ENCODE data around the gene MPP4. TPM values are rescaled to one million over a fixed set of nuclear protein-coding genes. Genes with fewer than 3 reads are reported as not detected.

The MPP4 gene
- polyA plus RNA-seq, 4 donors, result 0.04 to 0.09 TPM; not detected in 2

DNA sequence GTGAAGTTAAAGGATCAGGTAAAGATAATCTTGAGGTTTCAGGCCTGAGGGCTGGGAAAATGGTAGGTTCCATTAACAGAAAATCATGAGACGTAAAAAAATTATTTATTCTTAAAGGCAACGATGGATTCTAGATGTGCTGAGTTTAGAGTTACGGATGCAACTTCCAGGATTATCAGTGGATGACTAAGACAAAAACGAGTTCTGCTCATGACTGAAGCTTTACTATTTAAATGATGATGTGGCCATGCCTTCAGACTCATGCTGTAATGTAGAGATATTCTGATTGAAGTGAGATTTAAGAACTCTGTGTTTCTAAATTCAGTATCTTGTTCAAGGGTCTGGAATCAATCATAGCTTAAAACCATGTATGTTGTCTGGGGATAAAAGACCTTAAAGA lies 60.1 kb downstream of the MPP4 start:
- WGBS, 3 donors, result 77 to 88% (median 80%) methylated on average over 4 of the region's 4 CpGs
- peaks cover 0 to 5% (median 0%) of the 10 kb centered on the region in 3 donors for H3K36me3 ChIP-seq (ENCODE audit: control insufficient read depth in 3 of 3, insufficient read depth in 2 of 3, low read depth in 1 of 3, low read length in 3 of 3)
- no peak for FAIRE-seq

DNA sequence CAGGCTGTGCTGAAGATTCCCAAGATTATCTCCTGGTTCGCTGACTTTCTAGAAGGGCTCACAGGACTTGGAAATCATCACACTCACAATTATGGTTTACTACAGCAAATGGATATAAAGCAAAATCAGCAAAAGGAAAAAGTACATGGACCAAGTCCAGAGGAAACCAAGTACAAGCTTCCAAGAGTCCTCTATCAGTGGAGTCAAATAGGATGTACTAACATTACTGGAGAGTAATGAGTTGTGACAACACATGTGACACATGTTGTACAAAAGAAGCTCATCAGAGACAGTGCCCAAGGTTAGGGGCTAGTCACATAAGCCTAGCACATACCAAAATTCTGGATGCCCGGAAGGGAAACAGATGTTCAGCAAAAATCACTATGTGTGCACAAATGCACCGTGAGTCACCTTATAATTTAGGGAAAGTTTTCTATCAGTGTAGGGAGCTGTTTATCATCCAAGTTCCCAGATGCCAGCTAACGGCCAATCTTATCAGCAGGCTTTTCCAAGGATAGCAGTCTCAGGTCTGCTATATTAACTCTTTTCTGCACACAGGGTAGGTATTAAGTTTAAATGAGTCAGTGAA lies 64.7 kb downstream of the MPP4 start:
- FAIRE-seq (no peak), DNase-seq (no peak)
- WGBS, 3 donors, result 74 to 85% (median 83%) methylated on average over 4 of the region's 4 CpGs
- no peak overlapping the region for H3K4me3 ChIP-seq (ENCODE audit: low read depth in 1 of 3, low read length in 3 of 3)
- H3K4me1 ChIP-seq (ENCODE audit: control insufficient read depth in 3 of 3, insufficient read depth in 2 of 3, low read depth in 1 of 3, low read length in 2 of 3), result no peaks in the 10 kb centered on the region
- H3K9me3 ChIP-seq (ENCODE audit: control insufficient read depth in 2 of 2, insufficient read depth in 1 of 2, low read depth in 1 of 2, low read length in 1 of 2), result no peaks in the 10 kb centered on the region
- H3K27me3 ChIP-seq (ENCODE audit: control insufficient read depth in 3 of 3, insufficient read depth in 3 of 3, low read length in 3 of 3), result no peaks in the 10 kb centered on the region
- H3K36me3 ChIP-seq (ENCODE audit: control insufficient read depth in 3 of 3, insufficient read depth in 2 of 3, low read depth in 1 of 3, low read length in 3 of 3), result peaks cover 0 to 5% (median 2%) of the 10 kb centered on the region in 3 donors
- no peak overlapping the region for H3K27ac ChIP-seq (ENCODE audit: low read depth in 1 of 3, low read length in 2 of 3)

More for the DNA sequence above, 60.1 kb downstream of the MPP4 start:
- Histone ChIP-seq H3K4me1 (ENCODE audit: control insufficient read depth in 3 of 3, insufficient read depth in 2 of 3, low read depth in 1 of 3, low read length in 2 of 3) (no peaks in the 10 kb centered on the region), H3K27ac (ENCODE audit: low read depth in 1 of 3, low read length in 2 of 3) (no peak overlapping the region), H3K4me3 (ENCODE audit: low read depth in 1 of 3, low read length in 3 of 3) (no peak overlapping the region), H3K9me3 (ENCODE audit: control insufficient read depth in 2 of 2, insufficient read depth in 1 of 2, low read depth in 1 of 2, low read length in 1 of 2) (no peaks in the 10 kb centered on the region), H3K27me3 (ENCODE audit: control insufficient read depth in 3 of 3, insufficient read depth in 3 of 3, low read length in 3 of 3) (no peaks in the 10 kb centered on the region)
- DNase-seq, result no peak

- no peak overlapping the region for H3K4me3 ChIP-seq (ENCODE audit: low read depth in 1 of 3, low read length in 3 of 3)
- WGBS, 3 donors, result 93 to 99% (median 96%) methylated on average over 8 of the region's 8 CpGs
- peaks cover 0 to 3% (median 2%) of the 10 kb centered on the region in 3 donors for H3K36me3 ChIP-seq (ENCODE audit: control insufficient read depth in 3 of 3, insufficient read depth in 2 of 3, low read depth in 1 of 3, low read length in 3 of 3)
- no peaks in the 10 kb centered on the region for H3K9me3 ChIP-seq (ENCODE audit: control insufficient read depth in 2 of 2, insufficient read depth in 1 of 2, low read depth in 1 of 2, low read length in 1 of 2)
- FAIRE-seq (no peak), DNase-seq (no peak)
- no peaks in the 10 kb centered on the region for H3K4me1 ChIP-seq (ENCODE audit: control insufficient read depth in 3 of 3, insufficient read depth in 2 of 3, low read depth in 1 of 3, low read length in 2 of 3)
- no peak overlapping the region for H3K27ac ChIP-seq (ENCODE audit: low read depth in 1 of 3, low read length in 2 of 3)
- H3K27me3 ChIP-seq (ENCODE audit: control insufficient read depth in 3 of 3, insufficient read depth in 3 of 3, low read length in 3 of 3), result no peaks in the 10 kb centered on the region
Measured at GRCh38 chr2:201631041-201631440, 67.4 kb downstream of the MPP4 start.

DNA sequence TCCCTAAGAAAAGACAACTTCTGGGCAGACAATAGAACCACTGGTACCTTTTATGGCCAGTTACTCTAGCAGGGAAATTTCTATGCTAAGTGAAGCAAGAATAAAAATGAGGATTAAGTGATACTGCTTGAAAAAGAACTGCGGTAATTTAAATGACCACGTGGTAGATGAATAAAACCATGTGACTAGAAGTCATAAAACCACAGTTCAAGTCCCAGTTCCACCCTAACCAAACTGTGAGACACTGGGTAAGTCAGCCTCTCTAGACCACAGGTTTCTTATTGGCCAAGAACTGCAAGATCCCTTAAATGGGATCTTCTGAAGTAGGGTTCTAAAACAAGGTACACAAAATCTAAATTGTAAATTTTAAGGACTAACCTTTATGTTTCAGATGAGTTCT lies 67.9 kb downstream of the MPP4 start:
- Histone ChIP-seq H3K36me3 (ENCODE audit: control insufficient read depth in 3 of 3, insufficient read depth in 2 of 3, low read depth in 1 of 3, low read length in 3 of 3) (peaks cover 0 to 3% (median 2%) of the 10 kb centered on the region in 3 donors), H3K27ac (ENCODE audit: low read depth in 1 of 3, low read length in 2 of 3) (no peak overlapping the region), H3K4me1 (ENCODE audit: control insufficient read depth in 3 of 3, insufficient read depth in 2 of 3, low read depth in 1 of 3, low read length in 2 of 3) (no peaks in the 10 kb centered on the region), H3K27me3 (ENCODE audit: control insufficient read depth in 3 of 3, insufficient read depth in 3 of 3, low read length in 3 of 3) (no peaks in the 10 kb centered on the region), H3K9me3 (ENCODE audit: control insufficient read depth in 2 of 2, insufficient read depth in 1 of 2, low read depth in 1 of 2, low read length in 1 of 2) (no peaks in the 10 kb centered on the region), H3K4me3 (ENCODE audit: low read depth in 1 of 3, low read length in 3 of 3) (no peak overlapping the region)
- DNase-seq, result no peak
- no peak for FAIRE-seq
- WGBS, 3 donors, result 66 to 73% (median 73%) methylated on average over 2 of the region's 2 CpGs

DNA sequence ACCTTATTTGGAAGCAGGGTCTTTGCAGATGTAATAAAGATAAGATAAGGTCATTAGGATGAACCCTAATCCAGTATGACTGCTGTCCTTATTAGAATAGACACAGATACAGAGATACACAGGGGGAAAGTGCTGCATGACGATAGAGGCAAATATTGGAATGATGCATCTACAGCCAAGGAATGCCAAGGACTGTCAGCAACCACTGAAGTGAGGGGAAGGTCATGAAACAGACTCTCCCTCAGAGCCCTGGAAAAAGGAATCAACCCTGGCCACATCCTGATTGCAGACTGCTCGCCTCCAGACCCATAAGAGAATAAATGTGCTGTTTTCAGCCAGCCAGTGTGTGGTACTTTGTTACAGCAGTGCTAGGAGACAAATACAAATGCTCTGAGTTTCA lies 69.9 kb downstream of the MPP4 start:
- Histone ChIP-seq H3K27me3 (ENCODE audit: control insufficient read depth in 3 of 3, insufficient read depth in 3 of 3, low read length in 3 of 3) (no peaks in the 10 kb centered on the region), H3K27ac (ENCODE audit: low read depth in 1 of 3, low read length in 2 of 3) (no peak overlapping the region), H3K36me3 (ENCODE audit: control insufficient read depth in 3 of 3, insufficient read depth in 2 of 3, low read depth in 1 of 3, low read length in 3 of 3) (peaks cover 0 to 3% (median 2%) of the 10 kb centered on the region in 3 donors), H3K9me3 (ENCODE audit: control insufficient read depth in 2 of 2, insufficient read depth in 1 of 2, low read depth in 1 of 2, low read length in 1 of 2) (no peaks in the 10 kb centered on the region), H3K4me1 (ENCODE audit: control insufficient read depth in 3 of 3, insufficient read depth in 2 of 3, low read depth in 1 of 3, low read length in 2 of 3) (no peaks in the 10 kb centered on the region), H3K4me3 (ENCODE audit: low read depth in 1 of 3, low read length in 3 of 3) (no peak overlapping the region)
- WGBS, 3 donors, result 82 to 96% (median 92%) methylated on average over 2 of the region's 2 CpGs
- FAIRE-seq (no peak), DNase-seq (no peak)

- Histone ChIP-seq H3K27me3 (ENCODE audit: control insufficient read depth in 3 of 3, insufficient read depth in 3 of 3, low read length in 3 of 3) (no peaks in the 10 kb centered on the region), H3K9me3 (ENCODE audit: control insufficient read depth in 2 of 2, insufficient read depth in 1 of 2, low read depth in 1 of 2, low read length in 1 of 2) (no peaks in the 10 kb centered on the region), H3K27ac (ENCODE audit: low read depth in 1 of 3, low read length in 2 of 3) (no peak overlapping the region), H3K4me1 (ENCODE audit: control insufficient read depth in 3 of 3, insufficient read depth in 2 of 3, low read depth in 1 of 3, low read length in 2 of 3) (peaks cover 0 to 5% (median 0%) of the 10 kb centered on the region in 3 donors), H3K36me3 (ENCODE audit: control insufficient read depth in 3 of 3, insufficient read depth in 2 of 3, low read depth in 1 of 3, low read length in 3 of 3) (peaks cover 0 to 3% (median 0%) of the 10 kb centered on the region in 3 donors), H3K4me3 (ENCODE audit: low read depth in 1 of 3, low read length in 3 of 3) (no peak overlapping the region)
- DNase-seq (no peak), FAIRE-seq (no peak)
- WGBS, 3 donors, result 87 to 96% (median 94%) methylated on average over 5 of the region's 5 CpGs
Measured at GRCh38 chr2:201622306-201622970, 76.0 kb downstream of the MPP4 start.

DNA sequence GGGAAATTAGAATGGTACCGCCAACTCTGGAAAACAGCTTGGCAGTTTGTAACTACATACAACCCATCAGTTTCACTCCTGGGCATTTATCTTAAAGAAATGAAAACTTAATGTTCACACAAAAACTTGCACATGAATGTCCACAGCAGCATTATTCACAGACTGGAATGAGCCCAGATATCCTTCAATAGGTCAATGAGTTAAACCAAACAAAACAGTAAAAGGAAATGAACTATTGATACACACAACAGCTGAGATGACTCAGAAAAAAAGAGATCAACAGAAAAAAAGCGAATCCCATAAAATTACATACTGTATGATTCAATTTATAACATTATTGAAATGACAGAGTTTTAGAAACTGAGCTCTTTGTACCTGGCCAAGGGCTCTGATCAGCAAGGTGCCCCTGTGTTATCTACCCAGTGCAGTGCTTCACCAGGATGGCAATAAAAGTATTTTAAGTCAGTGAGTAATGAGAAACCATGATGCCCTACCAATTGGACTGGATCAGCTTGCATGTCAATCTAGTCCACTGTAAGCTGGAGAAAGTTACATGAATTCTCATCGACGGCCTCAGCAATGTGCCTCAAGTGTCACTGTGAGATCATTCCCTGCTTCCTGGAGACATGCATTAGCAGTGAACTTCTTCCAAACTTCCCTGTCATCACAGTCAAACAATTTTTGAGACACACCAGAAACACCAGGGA lies 77.0 kb downstream of the MPP4 start:
- FAIRE-seq, result no peak
- DNase-seq, result no peak
- Histone ChIP-seq H3K9me3 (ENCODE audit: control insufficient read depth in 2 of 2, insufficient read depth in 1 of 2, low read depth in 1 of 2, low read length in 1 of 2) (no peaks in the 10 kb centered on the region), H3K4me1 (ENCODE audit: control insufficient read depth in 3 of 3, insufficient read depth in 2 of 3, low read depth in 1 of 3, low read length in 2 of 3) (peaks cover 0 to 5% (median 0%) of the 10 kb centered on the region in 3 donors), H3K27ac (ENCODE audit: low read depth in 1 of 3, low read length in 2 of 3) (no peak overlapping the region), H3K4me3 (ENCODE audit: low read depth in 1 of 3, low read length in 3 of 3) (no peak overlapping the region), H3K27me3 (ENCODE audit: control insufficient read depth in 3 of 3, insufficient read depth in 3 of 3, low read length in 3 of 3) (no peaks in the 10 kb centered on the region), H3K36me3 (ENCODE audit: control insufficient read depth in 3 of 3, insufficient read depth in 2 of 3, low read depth in 1 of 3, low read length in 3 of 3) (no peaks in the 10 kb centered on the region)
- WGBS, 3 donors, result 79 to 96% (median 89%) methylated on average over 4 of the region's 4 CpGs

DNA sequence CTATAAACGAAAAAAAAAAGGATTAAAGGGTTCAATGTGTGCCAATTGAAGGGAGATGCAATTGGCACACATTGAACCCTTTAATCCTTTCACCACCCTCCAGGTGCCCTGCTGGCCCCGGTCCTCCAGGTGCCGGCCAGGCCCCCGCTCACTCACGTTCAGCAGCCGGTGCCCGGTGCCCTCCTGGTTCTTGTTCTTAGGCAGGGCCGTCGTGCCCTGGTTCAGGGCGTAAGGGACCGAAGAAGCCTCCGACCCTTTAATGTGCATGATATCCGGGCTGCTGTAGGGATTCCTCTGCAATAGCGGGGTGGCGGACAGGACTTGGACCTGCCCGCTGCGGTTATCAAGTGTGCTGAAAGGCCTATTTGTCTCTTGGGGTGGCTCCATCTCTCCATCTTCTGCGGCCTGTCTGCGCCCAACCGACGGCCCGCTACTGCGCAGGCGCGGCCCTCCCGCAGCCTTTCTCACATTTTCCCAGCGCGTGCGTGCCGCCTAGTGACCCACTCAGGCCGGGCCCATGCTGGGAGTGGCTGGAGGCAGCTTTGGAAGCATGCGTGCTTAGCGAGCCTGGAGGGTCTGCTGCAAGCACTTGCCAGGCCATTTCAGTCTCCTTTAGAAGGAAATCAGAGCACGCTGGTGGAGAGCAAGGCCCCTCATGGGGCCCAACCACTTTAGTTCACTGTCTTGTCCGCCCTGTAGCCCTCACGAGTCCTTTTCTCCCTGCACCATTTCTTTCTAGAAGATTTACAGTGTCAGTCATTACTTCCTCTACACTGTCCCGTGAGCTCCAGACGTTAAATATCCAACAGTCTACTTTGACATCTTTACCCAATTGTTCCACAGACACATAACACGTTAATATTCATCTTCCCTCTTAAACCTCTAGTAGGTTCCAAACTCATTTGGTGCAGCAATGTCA lies 79.4 kb downstream of the MPP4 start:
- DNase-seq (peak; percentile 27 to 78), FAIRE-seq (no peak)
- 44 to 56% (median 53%) methylated on average over 39 of the region's 39 CpGs for WGBS, 3 donors
- Histone ChIP-seq H3K9me3 (ENCODE audit: control insufficient read depth in 2 of 2, insufficient read depth in 1 of 2, low read depth in 1 of 2, low read length in 1 of 2) (no peaks in the 10 kb centered on the region), H3K4me1 (ENCODE audit: control insufficient read depth in 3 of 3, insufficient read depth in 2 of 3, low read depth in 1 of 3, low read length in 2 of 3) (peaks cover 0 to 5% (median 0%) of the 10 kb centered on the region in 3 donors), H3K27me3 (ENCODE audit: control insufficient read depth in 3 of 3, insufficient read depth in 3 of 3, low read length in 3 of 3) (no peaks in the 10 kb centered on the region), H3K4me3 (ENCODE audit: low read depth in 1 of 3, low read length in 3 of 3) (no peak overlapping the region), H3K36me3 (ENCODE audit: control insufficient read depth in 3 of 3, insufficient read depth in 2 of 3, low read depth in 1 of 3, low read length in 3 of 3) (no peaks in the 10 kb centered on the region), H3K27ac (ENCODE audit: low read depth in 1 of 3, low read length in 2 of 3) (no peak overlapping the region)

Data from small intestine (tissue), 7 donors.